Umbilical cord (tissue), 2 donors: ENCODE measurements around the gene RPTOR. TPM values are rescaled to one million over a fixed set of nuclear protein-coding genes. Genes with fewer than 3 reads are reported as not detected.
"Not testable (repeated sequence)": the region's sequence is repeated elsewhere in the genome, so short reads cannot be mapped to it uniquely, and the experiment has no call there.

Source experiments
- DNase-seq: peaks from one replicate; pipeline ENCODE4 v3.0.0-alpha.2; 2015; ENCODE audit warnings: low spot score
- total RNA-seq: library from RNA; depleted of rRNA; stranded (reverse); fragments of >200 nt; gene quantifications from one replicate; pipeline ENCODE4 v1.2.3, GENCODE V29; 2014; ENCODE audit warnings: low replicate concordance; ENCODE audit not compliant: insufficient read depth

The RPTOR gene
- total RNA-seq, 1 donor from 2014 or later = 19.7 TPM

DNA sequence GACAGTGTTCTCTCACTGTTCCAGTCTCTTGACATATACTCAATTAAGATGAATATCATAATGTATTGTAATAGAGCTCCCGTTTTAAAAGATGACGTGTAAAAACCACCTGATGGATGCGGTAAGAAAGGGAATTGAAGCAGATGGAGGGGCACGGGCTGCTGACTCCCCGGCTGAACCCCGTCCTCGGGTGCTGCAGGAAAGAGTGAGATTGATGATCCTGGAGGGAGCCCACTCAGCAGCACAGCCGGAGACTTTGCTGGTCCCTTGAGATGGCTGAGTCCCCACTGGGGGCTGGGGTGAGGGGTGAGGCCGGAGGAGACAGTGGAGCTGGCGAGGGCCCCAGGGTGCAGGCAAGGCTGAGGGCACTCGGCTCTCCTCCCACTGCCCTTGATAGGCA, 217.4 kb downstream of the RPTOR start:
- DNase-seq = no peak

DNA sequence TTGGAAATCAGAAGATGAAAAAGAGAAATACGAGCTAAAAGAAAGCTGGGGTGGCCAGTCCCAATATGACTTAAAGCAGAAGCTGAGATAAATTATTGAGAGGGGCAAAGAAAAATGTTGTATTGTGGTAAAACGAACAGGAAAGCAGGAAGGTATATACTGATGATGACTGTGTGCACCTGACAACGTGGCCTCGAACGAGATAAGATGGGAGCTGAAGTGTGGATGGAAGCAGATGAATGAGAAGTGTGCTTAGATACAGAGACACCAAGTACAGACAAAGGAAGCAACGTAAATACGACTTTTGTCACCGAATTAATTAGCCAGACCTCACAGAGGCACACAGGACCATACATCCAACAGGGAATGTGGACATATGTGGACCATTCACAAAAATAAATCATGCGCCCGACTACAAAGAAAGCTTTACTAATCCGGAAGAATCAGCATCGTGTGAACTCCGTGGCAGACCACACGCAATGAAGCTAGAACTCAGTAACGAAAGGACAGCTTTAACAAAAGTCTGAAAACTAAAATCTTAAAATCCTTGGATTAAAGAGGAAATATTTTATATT, 218.7 kb downstream of the RPTOR start:
- no peak for DNase-seq

DNA sequence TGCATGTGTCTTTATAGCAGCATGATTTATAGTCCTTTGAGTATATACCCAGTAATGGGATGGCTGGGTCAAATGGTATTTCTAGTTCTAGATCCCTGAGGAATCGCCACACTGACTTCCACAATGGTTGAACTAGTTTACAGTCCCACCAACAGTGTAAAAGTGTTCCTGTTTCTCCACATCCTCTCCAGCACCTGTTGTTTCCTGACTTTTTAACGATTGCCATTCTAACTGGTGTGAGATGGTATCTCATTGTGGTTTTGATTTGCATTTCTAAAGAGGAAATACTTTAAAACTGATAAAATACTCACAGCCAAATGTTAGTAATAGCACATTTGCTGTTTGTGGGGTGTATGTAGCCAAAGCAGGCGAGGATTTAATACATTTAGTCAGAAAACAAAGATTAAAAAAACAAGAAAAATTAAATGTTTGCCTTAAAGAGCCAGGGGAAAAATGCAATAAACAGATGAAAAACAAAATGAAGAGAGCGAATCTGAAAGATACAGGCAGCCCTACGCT, 220.0 kb downstream of the RPTOR start:
- not testable (repeated sequence) for DNase-seq

DNA sequence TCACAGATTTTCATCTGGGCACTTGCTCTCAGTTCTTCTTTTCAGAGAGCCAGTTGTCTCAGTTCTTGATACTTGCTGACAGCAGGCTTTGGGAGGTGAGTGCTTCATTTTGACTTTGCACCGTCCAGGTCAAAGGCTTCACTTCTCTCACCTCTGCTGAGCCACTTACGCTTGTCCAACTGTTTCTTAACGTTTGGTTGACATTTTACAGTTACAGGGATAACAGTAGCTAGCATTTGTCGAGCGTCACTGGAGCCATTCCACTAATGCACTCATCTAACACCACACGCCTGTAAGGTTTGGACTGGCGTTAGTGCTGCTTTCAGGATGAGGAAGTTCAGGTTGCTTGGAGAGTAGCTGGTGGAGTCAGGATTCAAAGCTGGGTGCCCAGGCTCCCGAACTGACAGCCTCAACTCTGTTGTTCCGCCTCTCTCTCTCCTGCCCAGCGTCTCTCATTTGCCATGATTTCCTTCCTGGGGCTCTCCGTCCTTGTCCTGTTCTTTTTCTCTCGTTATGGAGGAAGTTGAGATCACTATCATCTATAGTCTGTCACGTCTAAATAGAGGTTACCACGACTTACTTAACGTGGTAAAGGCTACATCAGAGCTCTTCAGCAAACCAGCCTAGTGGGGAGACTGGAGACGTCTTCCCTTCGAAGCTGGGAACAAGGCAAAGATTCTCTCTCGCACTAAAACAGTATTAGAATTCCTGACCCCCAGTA, 220.8 kb downstream of the RPTOR start:
- DNase-seq = no peak

DNA sequence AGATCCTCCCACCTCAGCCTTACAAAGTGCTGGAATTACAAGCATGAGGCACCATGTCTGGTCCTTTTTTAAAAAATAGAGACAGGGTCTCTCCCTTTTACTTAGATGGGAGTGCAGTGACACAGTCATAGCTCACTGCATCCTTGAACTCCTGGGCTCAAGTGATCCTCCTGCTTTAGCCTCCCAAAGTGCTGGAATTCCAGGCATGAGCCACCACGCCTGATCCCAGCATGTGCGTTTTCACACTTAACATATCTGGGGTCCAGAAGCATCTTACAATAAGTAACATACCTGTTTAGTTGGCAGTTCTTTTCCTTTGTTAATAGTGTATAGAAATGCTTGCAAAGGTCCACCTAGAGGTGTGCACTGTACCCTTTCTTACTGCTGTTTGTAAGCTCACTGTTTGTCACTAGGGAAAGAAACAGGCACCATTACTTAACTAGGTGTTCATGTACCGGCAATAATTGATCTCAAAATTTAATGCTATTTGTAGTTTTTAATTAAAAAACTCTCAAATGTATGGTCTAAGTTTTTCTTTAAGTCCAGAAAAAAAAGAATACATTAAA, 221.7 kb downstream of the RPTOR start:
- DNase-seq = no peak

DNA sequence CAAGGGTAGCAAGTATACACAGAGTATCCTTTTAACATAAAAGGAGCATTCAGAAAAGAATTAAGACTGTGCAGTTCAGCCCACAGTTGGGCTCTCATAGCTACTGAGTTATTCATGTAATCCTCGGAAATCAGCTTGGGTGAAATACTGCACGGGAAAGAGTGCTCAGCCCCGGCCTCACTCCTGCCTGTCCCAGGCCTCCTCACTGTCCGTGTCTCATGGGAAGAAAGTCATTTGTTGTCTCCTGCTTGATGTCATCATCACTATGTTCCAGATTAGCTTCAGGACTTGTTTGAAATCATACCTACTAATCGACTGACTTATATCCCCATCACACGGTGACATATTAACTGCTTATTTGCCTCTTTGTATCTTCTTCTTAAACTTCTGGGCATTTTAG, 223.8 kb downstream of the RPTOR start:
- no peak for DNase-seq

DNA sequence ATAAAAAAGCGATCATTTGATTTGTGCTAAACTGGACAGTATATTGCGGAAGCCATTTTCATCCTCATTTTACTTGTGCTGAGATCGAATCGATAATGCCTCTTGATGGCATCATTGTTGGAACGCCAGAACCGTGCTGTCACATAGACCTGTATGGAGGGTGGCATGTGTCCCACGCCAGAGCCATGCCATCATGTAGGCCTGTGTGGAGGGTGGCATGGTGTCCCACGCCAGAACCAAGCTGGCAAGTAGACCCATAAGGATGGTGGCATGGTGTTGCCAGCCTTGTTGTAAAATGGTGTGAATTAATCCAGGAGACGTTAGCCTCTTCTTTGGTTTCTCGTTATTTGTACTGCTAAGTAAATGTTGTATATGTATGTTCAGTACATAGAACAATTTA, 224.3 kb downstream of the RPTOR start:
- DNase-seq = no peak

DNA sequence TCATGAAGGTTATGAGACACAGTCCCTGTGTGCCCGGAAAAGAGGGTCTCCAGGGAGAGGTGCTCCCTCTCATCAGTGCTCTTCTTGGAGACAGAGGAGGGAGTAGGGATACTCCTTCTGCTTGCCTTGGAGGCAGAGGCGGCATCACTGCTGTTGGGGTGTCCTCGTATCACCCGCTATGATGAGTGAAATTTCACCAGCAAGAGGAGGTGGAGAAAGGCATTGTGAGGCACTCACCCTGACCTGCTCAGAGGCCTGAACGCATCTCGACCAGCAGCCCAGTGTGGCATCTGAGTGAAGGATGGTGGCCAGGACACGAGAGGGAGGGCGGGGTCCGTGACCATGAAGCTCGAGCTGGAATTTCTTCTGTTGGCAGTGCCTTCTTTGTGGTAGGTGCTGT, 224.9 kb downstream of the RPTOR start:
- no peak for DNase-seq

DNA sequence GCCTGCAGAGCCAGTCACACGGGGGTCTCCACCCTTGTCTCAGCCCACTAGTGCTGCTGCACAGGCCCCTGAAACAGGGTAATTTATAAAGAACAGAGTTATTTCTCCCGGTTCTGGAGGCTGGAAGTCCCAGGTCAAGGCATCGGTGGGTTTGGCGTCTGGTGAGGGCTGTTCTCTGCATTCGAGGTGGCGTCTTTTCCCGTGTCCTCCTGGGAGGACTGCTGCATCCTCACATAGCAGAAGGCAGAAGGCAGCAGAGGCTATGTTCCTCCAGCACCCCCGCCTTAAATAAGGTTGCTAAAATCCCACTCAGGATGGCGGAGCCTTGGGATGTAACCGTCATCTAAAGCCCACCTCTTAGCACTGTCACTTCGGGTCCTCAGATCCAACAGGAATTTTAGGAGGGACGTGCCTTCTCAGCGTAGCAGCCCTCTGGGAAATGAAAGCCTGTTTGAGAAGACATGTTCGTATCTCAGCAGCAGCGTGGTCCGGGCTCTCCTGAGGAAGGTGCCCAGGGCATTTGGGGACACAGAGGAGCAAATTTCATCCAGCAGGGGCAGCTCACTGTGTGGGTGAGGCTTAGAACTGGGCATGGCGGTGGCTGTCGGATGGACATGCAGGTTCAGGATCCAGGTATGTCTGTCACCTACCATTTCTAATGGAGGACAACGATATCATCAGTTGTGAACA, 225.4 kb downstream of the RPTOR start:
- DNase-seq = no peak

DNA sequence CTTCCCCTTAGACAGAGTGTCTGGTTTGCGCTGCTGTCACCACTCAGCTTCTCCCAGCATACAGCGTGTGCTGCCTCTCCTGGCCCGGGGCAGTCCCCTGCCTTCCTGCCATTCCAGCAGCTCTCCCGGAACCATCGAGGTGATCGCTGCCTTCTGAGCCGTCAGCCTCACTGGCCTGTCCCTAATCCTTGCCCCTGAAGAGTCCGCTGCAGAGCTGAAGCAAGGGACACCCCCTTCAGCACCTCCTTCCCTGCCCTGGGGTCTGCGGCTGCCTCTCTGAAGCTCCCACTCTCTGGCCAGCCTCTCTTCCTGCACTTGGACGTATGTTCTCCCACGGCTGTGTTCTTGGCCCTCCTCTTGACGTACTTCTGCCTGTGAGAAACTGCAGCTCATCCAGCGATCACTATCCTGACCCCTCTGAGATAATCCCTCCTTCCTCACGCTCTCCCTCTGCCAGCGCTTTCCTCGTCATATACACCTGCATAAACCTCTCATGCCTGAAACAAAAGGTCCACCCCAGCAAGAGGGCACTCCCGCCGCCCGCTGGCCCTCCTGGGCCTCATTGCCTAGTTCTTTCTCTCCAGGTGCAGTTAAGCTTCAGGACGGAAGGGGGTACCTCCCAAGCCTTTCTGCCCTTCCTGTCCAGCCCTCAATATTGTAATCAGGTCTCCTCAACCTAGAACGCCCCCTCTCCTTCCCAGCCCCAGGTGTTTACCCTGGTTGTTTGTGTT, 226.4 kb downstream of the RPTOR start:
- no peak for DNase-seq

DNA sequence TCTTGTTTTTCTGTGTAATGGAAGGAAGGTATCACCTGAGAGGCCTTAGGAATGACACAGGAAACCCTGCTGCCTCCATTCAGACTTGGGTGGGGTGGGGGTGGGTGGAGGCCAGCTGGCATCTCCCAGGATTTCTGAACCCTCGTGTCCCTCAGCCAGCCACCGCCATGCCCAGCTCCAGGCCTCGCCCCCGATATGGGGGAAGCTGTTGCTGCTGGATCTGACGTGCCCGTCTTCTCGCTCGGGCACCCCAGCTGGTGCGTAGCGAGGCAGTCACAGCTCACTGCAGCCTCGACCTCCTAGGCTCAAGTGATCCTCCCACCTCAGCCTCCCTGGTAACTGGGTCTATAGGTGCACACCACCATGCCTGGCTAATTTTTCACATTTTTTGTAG, 227.0 kb downstream of the RPTOR start:
- DNase-seq = no peak

DNA sequence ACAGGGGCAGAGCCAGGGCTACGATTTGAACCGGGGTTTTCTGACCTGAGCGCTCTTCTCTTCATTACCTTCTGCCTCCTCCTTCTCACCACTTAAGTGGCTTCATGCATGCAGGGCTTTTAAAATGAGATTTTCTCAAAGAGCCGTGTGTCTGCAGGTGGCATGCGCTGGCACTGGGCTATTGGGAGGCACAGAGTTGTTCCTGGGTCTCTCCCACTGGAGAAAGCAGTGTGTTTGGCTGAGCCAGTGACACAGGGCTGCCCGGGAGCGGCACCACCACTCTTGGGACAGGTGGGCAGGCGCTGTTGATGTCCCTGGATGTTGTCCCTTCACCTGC, 228.2 kb downstream of the RPTOR start:
- no peak for DNase-seq

DNA sequence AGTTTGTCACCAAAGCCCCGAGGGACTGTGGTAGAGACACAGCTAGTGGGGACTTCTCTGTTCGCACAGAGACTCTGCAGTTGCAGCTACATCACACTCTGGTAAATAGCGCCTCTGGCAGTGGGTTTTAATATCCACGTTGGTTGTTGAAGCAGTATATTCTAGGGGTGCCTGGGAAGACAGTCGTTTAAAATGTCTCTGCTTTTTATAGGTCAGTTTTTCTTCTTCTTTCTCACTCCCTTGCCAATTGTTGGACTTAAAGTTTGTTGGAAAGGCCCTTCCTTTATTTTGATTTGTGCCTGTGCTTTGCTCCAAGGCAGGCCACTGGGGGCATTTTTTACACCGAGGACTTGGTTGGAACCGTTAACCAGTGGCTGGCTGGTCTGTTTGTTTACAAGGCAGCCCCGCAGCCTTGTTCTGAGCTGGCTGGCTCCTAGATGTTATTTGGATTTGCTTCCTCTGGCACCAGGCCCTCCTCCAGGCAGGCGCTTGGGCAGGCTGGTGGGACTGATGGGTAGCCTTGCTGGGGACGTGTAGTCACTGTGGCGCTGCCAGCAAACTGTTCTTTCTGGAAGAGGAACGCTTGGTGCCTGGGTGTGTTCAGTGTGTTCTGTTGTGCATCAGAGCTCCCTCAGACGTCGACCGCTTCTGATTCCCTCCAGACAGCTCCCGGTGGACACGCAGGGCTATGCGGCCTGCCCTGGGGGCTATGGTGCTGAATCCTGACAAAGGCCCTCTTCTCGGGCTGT, 228.8 kb downstream of the RPTOR start:
- DNase-seq = no peak

DNA sequence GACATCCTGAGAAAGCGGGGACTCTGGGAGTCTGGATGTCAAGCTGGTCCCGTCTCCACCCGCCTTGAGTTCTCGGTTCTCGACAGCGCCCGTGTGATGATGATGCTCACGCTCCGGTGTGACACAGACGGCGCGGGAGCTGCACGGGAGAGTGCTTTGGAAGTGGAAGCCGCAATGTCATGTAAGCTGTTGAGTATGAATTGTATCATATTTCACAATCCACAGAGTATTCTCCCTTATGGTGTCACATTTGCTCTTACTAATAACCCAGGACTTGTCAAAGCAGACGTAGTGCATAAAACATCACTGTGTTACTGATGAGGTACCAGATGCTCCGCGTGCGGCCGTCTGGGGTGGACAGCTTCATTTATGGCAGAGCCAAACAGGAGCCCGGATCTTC, 229.5 kb downstream of the RPTOR start:
- DNase-seq = no peak

DNA sequence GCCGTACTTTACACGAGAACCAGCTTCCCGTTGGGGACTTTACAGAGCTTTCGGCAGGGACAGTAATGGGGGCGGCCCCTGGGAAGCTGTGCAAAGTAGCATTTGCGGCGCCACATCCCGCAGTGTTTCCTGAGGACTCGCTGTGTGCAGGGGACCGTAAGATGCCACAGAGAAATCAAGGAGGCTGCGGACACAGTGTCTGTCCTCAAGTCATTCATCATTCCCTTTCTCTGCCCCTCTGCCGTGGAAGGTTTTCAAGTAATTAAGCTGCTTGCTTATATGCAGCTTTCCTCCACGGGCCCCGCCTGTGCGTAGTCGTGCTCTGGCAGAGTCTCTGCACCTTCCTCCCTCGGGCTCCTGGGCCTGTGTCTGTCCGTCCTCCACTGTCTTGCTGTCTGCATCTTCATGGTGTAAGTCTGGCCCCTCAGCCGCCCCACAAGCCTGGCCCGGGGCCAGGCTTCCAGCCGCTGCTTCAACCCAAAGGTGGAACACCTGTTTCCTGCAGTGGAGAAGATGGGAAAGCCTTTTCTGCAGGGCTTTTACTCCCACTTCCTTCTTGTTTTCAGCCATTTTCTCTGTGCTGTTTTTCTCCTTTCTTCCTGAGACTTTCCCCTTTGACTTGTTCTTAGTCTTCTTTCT, 230.1 kb downstream of the RPTOR start:
- no peak for DNase-seq

DNA sequence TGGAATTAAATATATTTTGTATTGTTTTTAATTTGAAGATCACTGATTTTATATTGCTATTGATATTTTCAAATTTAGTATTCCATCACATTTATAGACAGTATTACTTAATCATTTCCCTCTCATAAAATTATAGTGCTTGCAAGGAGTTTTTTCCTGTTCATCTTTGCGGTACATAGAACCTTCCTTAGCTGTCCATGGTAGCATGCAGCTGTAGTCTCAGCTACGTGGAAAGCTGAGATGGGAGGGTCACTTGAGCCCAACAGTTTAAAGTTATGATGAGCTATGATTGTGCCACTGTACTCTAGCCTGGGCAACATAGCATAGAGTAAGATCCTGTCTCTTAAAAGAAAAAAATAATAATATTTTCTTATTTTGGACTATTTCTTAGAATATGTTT, 231.2 kb downstream of the RPTOR start:
- no peak for DNase-seq

DNA sequence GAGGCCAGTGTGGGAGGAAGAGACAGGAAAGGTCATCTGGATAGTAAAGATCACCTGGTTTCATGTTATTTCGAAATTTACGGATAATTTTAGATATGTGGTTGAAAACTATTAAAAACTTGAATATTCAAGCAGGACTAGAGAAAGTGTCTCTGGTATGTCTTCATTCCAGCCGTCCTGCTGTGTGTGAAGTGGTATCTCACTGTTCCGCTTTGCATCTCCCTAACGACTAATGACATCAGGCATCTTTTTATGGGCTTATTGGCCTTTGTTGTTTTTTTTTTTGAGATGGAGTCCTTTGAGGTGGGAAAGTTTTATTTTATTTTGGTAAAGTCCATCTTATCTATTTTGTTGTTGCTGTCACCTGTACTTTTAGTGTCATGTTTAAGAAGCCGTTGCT, 232.6 kb downstream of the RPTOR start:
- DNase-seq = no peak

DNA sequence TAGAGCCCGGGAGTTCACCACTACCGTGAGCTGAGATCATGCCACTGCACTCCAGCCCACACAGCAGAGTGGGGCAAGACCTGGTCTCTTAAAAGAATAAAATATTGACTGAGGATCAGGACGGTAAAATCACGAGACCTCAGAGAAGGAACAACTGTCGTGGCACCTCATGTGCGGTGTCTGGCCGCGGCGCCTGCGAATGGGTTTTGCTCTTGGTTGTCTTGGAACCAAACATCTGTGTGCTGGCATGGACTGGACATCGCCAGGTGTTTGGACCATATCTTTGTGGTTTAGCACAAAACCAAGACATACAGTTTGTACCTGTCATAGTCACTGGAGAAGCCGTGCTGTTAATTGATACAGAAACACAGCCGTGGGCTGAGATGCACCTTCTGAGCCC, 234.1 kb downstream of the RPTOR start:
- DNase-seq = no peak

DNA sequence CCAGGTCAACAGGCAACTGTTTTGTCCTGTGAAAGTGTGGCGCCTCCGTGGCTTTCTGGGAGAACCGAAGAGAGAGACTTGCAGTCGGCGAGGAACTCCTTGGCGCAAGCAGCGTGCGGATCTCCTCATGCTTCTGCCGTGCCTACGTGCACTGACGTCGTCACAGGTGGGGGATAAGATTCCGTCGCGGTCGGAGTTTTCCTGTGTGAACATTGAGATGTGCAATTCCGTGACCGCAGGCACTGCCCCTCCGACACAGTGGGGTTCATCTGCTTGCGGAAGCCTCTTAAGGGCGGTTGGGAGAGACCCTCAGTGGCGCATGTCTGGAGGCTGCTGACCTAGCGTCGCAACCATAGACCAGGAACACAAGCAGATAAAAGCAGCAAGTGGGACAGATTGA, 234.7 kb downstream of the RPTOR start:
- DNase-seq = no peak

DNA sequence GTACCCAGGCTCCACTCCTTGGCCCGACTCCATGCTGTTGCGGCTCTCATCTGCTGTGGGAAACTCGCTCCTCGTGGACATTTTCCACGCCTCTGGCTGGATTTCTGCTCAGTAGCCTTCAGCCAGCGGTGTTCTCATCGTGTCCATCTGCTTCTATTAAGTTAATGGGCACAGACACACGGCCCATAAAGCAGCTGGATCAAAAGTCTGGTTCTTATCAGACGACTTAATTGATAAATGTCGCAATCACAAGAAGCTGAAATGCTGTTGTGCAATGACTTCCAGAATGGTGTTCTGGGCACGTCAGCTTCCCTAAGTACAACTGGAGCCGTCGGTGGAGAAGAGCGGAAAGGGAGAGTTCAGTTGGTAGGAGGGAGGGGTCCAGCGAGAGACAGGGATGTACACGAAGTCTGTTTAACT, 235.3 kb downstream of the RPTOR start:
- peak; percentile 94 for DNase-seq
